Stimulated activated naive CD4-positive, alpha-beta T cell (primary cell): ENCODE results near the gene PDS5B.
A peak's percentile ranks its signal among the peaks of the same experiment; 100 is the strongest.

Experiments used
- DNase-seq, 6 experiments: peaks; one replicate each; lab custom pipeline; 2025; lab: John Stamatoyannopoulos, UW

Gene PDS5B

DNA sequence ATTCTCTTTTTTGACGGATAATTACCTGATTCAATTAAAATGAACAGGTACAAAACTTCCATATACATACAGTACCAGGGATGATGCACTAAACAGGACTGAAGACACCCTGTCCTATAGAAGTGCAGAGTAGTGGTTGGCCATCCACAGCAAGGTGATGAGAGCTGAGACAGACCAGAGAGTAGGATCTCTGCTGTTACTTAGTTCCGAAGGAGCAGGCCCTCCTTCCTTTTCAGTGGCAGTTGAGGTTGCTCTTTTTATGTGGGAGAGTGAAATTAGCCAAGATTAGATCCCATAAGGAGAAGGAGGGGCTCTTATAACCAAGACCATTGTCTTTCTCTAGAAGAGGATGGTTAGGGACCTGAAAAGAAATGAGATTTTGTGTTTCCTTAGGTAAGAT is 4.0 kb downstream of the PDS5B start:
- DNase-seq, result no peak

DNA sequence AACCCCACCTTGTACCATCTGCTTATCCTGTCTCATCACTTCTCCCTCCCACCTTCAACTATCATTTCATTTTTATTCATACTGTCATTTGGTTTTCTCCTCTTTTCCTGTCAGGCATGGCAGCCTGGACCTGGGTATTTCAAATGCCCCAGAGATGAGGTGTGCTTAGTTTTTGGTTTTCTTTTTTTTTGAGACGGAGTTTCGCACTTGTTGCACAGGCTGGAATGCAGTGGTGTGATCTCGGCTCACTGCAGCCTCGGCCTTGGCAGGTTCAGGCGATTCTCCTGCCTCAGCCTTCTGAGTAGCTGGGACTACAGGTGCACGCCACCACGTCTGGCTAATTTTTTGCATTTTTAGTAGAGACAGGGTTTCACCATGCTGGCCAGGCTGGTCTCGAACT is 5.8 kb downstream of the PDS5B start:
- DNase-seq, result no peak

DNA sequence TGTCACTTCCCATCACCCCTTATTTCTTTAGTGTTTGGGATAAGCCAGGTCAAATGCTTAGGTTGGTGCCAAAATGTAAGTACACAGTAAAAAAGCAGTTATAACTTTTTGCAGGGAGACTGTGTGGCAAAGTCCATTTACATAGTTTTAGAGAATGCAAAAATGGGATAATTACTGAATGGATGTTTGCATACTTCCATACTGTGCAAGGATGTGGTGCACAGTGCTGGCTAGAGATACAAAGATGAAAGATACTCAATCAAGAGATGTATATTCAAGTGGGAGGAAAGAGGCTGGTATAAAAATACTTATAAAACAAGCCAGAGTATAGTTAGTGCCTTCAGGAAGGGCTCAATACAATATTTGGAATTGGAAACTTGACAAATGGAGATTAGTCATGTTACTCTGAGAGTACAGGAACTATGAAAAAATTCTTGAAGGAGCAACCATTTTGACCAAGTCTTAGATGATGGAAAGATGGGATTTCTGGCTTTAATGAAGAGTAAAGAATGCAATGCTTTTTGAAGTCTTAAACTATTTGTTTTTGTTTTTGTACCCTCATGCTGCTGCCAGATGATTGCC is 8.0 kb downstream of the PDS5B start:
- no peak for DNase-seq

DNA sequence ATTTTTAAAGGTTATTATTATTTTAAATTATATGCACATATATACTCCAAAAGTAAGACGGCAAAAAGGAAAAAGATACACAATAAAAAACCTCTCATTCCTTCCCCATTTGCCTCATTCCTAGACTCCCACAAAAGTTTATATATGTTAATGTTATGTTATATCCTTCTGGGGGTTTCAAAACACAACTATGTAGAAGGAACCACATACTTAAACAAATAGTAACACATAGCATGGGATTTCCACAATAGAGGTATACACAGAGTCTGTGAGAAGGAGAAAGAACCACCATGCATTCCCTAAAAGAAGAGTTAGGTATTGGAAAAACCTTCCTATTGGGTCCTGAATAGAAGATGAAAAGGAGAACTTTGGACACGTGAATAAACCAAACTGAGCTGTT is 9.1 kb downstream of the PDS5B start:
- DNase-seq, result no peak

DNA sequence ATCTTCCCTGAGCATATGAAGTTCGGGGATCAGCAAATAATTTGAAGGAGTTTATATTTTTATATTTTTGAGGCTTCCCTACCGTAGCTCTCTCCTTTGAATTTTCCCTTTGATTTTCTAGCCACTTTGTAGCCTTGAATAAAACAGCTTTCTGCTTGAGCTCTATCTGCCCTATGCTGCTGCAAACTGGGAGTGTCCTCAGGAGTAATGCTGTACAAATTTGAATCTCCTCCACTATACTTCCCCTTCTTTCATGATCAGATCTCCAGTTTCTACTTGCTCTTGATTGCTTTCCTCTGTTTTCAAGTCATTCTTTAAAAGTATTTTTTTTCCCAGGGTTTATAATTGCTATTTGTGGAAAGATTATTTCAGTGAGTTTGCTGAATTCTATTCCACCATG is 14.6 kb downstream of the PDS5B start:
- DNase-seq, result no peak

DNA sequence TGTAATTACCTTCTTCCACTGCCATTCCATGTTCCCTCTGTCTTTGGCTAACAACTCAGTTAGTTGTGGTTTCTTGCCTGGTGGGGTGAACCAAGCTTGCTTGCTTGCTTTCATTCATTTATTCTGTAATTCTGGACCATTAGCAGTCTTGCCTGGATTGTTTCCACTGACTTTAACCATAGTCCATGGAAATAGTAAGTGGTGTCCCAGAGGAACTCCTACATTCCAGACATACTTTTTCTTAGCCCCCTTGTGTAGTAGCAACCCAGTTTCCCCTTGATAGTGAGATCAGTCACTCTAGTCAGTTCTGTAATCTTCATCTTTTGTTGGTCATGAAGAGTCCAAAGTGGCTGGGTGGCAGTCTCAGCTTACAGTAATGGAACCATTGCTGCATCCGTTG is 23.2 kb downstream of the PDS5B start:
- DNase-seq, result no peak

DNA sequence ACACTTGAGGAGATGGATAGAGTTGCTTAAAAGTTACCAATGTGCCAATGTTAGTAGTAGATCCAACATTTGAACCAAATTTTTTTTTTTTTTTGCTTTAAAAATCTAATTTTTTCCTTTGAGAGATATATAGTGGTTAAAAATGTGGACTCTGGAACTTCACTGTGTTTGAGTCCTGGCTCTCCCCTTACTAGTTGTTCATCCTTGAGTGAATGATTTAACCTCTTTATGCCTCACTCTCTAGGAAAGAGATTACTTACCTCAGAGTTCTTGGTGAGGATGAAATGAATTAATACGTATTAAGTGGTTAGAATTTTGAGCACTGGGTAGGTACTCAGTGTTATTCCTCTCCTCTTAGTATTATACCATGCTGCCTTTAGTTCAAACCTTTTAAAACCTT is 24.3 kb downstream of the PDS5B start:
- DNase-seq, result no peak

DNA sequence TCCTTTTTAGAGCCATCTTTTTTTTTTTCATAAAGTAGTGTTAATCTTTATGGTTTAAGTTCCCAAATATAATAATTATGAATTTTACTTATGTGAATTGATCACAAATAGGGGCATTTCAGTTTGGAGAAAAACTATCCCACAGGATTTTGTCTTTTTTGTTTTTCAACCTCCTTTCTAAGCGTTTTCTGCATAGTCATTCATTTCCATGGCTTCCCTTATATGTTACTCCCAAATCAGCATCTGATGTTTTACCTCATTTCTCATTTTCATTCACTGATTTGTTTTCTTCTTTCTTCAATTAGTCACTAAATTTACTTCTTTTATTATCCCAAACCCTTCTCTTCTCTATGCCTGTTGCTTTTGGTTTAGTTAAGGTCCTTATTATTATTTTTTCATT is 24.7 kb downstream of the PDS5B start:
- DNase-seq, result no peak

DNA sequence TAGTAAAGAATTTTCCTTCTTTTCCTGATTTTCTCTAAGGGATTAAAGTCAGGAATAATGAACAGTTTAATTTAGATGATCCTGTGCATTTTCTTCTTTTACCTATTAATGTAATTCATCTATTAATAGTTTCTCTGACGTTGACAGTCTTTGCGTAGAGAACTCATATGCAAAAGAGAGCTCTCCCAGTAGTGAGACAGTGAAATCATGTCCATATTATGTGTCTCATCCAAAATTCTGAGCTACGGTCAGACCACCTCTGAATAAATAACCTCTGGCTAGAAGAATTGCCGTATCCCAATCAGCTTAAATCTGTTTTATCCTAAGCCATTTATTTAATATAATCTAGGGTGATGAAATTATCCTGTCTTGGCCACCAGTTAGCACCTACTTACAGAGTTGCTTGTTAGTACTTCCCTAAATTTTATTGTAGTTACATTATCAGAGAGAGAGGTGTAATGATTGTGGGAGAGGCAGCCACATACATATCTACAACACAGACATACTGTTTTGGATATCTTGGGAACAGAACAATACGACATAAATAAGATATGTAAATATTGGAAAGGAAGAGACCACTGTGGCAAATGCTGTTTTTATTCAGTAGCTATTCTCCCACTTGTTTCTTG is 30.7 kb downstream of the PDS5B start:
- DNase-seq, result no peak

DNA sequence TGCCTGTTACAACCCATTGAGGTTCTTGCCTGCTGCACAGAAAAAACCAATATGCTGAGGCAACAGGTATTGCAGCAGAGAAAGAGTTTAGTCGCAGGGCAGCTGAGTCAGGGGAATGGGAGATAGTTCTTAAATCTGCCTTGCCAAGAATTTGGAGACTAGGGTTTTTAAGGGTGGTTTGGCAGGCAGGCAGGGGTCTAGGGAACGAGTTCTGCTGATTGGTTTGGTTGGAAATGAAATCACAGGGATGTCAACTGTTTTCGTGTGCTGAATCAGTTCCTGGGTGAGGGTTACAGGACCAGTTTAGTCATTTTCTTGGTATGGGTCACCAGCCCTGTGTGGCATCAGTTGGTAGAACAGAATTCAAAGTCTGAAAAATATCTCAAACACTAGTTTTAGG is 36.6 kb downstream of the PDS5B start:
- no peak for DNase-seq

DNA sequence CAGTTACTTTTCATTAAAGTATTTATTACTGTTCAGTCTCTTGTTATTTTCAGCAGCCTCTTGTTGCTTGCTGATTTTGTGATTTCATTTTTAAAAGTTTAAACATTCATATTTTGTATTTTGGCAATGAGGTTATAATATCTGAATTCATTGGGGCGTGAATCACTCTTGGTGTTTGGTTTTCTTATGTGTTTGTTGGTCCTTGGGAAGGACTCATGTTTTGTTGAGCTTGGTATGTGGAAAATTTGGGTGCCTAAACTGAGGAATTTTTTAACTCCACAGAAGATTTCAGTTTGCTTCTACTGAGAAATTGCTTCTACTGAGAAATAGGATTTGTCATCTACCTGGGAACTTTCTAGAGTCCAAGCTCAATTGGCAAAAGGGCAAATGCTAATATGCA is 38.2 kb downstream of the PDS5B start:
- DNase-seq, result no peak

DNA sequence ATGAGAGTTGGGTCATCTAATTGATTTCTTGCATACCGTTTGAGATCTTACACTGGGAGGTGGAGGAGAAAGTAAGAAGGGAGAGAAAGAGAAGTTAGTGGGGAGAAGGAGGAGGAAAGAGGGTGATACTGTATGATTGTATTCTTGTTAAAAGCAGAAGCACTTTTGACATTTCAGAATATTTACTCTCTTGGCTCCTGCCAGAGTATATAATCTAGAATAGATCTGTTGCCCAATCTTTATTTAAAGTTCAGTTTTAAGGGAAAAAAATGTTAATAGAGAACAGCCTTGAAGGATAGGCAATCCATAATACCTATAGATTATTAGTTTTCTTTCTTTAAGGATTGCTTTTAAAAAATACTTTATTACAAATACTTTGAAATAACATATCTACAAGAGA is 41.5 kb downstream of the PDS5B start:
- DNase-seq, result no peak

DNA sequence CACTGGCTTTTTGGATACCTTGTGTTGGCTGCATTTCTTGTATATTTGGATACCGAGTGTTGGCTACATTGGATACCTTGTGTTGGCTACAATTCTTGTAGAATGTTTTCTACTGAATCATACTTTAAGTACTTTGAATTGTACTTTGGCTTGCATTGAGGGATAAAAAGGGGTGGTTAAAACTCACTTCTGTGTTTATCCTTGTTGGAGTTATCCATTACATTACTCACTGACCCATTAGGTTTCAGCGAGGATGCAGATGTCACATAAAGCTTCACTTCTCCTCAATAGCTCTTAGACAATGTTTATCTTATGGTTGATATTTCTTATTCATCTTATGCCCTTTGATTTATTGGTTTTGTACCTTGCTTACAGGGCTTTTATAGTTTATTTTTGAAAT is 43.1 kb downstream of the PDS5B start:
- DNase-seq, result no peak

DNA sequence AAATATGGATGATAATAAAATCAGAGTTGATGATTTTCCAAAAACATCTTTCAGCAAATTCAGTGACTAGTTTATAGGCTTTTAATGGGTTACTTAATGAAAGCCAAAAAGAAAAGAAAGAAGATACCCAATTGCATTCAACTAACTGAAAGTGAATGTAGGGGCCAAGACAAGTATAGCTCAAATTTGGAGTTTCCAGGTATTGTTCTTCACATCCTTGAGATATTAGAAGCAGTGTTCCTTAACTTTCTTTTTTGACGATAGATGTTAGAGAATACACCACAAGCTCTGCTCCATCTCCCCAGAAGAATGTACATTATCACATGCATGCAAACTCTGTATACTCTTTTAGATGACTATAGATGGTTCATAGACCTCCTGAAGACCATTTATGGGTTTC is 43.6 kb downstream of the PDS5B start:
- no peak for DNase-seq

DNA sequence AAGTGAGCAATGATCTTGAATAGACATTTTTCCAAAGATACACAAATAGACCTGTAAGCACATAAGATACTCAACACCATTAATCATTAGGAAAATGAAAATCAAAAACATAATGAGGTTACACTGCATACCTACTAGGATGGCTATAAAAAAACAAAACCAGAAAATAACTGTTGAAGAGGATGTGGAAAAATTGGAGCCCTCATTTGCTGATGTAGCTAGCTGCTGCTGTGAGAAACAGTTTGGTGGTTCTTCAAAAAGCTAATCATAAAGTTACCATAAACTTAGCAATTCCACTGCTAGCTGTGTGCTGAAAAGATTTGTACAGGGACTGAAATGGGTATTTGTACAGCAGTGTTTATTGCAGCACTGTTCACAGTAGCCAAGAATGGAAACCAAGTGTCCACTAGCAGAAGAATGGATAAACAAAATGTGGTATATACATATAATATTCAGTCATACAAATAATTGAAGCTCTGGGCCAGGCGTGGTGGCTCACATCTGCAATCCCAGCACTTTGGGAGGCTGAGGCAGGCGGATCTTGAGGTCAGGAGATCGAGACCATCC is 46.2 kb downstream of the PDS5B start:
- no peak for DNase-seq

DNA sequence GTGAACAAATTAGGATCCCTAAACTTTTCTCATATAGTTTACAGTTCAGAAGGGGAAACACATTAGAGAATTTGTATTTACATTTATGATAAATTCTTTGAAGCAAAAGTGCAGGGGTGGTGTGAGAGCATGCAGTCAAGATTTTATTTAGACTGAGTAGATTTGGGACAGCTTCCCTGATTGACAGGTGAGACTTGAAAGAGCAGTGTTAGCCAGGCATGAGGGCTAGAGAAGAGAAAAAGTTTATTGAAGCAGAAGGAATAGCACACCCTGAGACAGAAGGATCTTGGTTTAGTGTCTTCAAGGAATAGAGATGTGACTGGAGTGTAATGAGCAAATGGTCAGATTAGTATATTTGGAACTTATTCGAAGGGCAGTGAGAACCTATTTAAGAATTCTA is 50.5 kb downstream of the PDS5B start:
- DNase-seq, result no peak

DNA sequence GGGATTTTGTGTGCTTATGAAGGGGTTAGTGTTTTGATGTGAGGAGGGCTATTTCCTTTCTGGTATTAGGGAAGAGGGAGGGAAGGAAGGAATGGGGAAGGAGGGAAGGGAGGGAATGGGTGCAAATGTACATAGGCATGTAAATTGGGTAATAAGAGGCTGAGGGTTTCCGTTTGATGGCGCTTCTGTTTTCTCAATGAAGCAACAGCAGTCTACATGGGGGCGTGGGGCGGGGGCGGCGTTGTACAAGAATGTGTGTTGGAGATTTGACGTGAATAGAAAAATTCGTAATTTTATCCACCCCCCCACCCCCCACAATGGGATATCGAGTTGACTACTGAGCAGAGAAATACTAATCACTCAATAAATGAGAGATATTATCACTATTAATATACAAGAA is 52.5 kb downstream of the PDS5B start:
- DNase-seq, result no peak

DNA sequence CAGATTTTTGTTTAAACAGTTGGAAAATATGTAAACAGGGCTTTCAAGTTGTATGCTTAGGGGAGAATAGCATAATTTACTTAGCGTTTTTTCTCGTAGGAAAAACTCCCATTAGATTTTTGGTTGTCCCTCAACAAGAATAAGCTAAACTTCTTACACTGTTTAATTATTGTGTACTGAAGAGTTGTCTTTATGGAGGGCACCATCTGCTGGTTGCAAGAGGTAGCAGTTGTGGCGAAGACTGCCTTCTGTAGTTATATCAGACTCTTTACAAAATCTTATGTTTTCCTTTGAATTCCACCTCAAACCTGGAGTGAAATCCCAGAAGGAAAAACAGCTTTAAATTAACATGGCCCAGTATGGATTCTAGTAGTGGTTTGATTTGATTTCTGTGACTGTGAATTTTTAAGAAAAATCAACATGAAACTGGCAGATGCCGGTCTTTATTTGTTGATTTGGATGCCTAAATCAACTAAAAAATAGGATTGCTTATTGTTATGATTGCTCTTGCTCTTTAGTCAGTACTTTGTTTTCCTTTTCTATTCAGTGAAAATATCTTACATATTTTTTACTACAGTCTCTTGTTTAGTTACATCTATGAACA is 53.4 kb downstream of the PDS5B start:
- peak in 5 of 6 experiments; percentile 11 to 43 (median 36) for DNase-seq

DNA sequence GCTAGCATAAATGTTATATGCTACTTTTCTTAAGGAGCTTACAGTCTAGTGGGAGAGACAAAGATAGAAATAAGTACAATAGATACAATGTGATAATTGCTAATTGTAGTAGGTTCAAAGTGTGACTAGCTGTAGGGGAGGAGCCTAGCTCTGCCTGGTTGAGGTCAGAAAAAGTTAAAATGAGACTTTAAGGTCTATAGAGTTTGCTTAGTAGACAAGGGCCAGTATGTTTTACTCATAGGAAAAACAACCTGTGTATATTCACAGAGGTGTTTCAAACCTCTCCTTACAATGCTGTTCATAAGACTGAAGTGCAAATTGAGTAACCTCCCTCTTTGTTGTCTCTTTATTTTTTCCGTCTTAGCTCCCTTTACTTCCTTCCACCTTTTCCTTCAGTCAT is 56.1 kb downstream of the PDS5B start:
- DNase-seq, result no peak

DNA sequence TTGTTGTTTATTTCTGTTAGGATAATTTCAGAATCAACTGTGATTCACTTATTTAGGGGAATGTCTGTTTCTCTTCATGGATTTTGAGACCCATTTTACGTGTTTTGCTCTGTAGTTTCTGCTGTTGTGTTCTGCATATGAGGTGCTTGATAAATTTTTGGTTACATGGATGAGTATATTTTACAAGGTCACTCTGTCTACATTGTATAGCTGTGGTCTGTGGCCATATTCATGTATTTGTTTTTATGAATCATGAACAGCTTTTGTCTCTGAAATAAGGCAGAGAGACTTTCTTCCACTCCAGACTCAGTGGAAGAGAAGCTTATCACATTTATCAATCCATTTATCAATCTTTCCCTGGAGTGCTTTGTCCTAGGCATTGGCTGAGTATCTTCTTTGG is 56.6 kb downstream of the PDS5B start:
- no peak for DNase-seq

DNA sequence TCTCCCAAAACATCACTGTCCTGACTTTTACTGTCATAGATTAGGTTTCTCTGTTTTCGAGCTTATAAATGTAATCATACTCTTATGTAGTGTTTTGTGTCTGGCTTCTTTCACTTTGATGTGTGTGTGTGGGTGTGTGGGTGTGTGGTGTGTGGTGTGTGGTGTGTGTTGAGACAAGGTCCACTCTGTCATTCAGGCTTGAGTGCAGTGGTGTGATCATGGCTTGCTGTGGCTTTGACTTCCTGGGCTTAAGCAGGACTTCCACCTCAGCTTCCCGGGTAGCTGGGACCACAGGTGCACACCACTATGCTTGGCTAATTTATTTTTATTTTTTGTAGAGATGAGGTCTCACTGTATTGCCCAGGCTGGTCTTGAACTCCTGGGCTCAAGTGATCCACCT is 59.6 kb downstream of the PDS5B start:
- no peak for DNase-seq

DNA sequence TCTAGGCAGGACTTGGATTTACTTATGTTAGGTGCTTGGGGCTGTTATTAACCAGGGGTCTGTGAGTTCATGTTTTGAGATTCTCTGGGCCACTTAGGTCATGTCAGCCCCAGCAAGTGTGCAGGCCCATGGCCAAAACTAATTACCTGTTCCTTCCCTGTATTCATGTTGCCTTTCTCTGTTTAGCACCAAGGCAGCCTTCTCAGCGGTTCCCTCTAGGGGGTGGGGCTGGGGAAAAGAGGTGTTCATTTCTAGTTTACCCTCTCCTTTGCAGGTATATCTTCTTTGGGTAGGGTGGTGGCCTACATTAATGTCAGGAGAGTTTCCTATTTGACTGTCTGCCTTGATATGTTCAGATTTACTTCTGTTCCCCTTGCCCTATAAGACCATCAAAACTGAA is 61.7 kb downstream of the PDS5B start:
- no peak for DNase-seq

DNA sequence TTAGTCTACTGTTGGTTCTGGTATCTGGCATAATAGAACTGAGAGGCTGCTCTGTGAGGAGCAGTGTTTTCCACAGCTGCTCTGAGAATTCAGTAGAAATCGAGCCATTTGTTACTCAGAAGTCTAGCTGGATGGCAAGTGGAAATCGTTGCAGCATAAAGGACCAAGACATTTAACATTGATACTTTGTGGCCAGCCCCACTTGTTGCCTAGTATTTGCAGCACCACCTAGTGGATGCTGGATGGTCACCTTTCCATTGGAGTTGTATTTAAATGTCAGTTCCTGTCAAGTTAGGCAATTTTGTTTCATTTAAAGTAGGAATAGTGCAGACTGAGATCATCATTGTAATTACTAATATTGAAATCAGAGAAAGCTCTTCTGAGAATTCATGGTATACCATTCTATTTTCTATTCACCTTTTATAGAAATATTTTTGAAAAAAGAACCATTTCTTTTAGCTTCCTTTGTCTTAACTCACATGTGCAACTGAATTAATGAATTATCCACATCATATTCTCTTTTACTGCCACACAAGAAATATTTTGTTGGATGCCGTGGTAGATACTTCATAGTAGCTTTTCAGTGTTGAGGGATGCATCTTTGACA is 64.6 kb downstream of the PDS5B start:
- DNase-seq, result peak in 5 of 6 experiments; percentile 9 to 53 (median 32)
